Kidney epithelial cell (primary cell): ENCODE measurements around the gene RNF225. TPM values are rescaled to one million over a fixed set of nuclear protein-coding genes. Genes with fewer than 3 reads are reported as not detected.
"Not testable (repeated sequence)": the region's sequence is repeated elsewhere in the genome, so short reads cannot be mapped to it uniquely, and the experiment has no call there.

Experiments
- DNase-seq: peaks from one replicate; pipeline ENCODE4 v3.0.0-alpha.2; 2010; ENCODE audit warnings: low read depth
- H3K27me3 ChIP-seq: 2 replicates; pipeline ENCODE4 v1.6.0; 2011; ENCODE audit warnings: low read length; ENCODE audit not compliant: control insufficient read depth, insufficient read depth
- H3K36me3 ChIP-seq: 2 replicates; pipeline ENCODE4 v1.5.1; 2011; ENCODE audit warnings: low read length; ENCODE audit not compliant: control insufficient read depth, insufficient read depth
- H3K4me3 ChIP-seq: 2 replicates; pipeline ENCODE4 v1.5.1; 2011; ENCODE audit warnings: low read depth, mild to moderate bottlenecking, control low read depth, low read length
- CTCF ChIP-seq: IDR thresholded peaks from 2 replicates; pipeline ENCODE4 v1.5.1; 2011; ENCODE audit warnings: mild to moderate bottlenecking, moderate library complexity, low read length, control low read depth, inconsistent platforms; ENCODE audit not compliant: insufficient read depth, poor library complexity, severe bottlenecking
- total RNA-seq: library from RNA; depleted of rRNA; stranded (reverse); fragments of >200 nt; gene quantifications from 2 replicates; pipeline ENCODE4 v1.2.3, GENCODE V29; 2015

Gene RNF225
- not detected in 2 replicates for total RNA-seq

- no peak for TF ChIP-seq CTCF
- DNase-seq: no peak
- peaks cover 10% of the 10 kb centered on the region for H3K36me3 ChIP-seq
- H3K27me3 ChIP-seq: peaks cover 22% of the 10 kb centered on the region
- peak within 1 kb of the TSS; percentile 2 for H3K4me3 ChIP-seq
Observed at GRCh38 chr19:58395220-58395978, at the start of gene RNF225. TSS of gene RNF225 (plus strand) at chr19:58395656. CDS start at chr19:58396090, 434 bp downstream.

GRCh38 chr19:58346961-58347929 is 48.2 kb upstream of the RNF225 start:
- TF ChIP-seq CTCF: no peak
- Histone ChIP-seq H3K36me3 (no peaks in the 10 kb centered on the region), H3K27me3 (peaks cover 45% of the 10 kb centered on the region), H3K4me3 (peak overlapping the region; percentile 47)
- no peak for DNase-seq

- H3K4me3 ChIP-seq: peak overlapping the region; percentile 47
- H3K36me3 ChIP-seq, DNase-seq: not testable (repeated sequence)
- peaks cover 52% of the 10 kb centered on the region for H3K27me3 ChIP-seq
Observed at GRCh38 chr19:58348080-58348479, 47.4 kb upstream of the RNF225 start.

- DNase-seq: no peak
- Histone ChIP-seq H3K36me3 (no peaks in the 10 kb centered on the region), H3K27me3 (peaks cover 59% of the 10 kb centered on the region), H3K4me3 (no peak overlapping the region)
- no peak for TF ChIP-seq CTCF
Observed at GRCh38 chr19:58349590-58349989, 45.9 kb upstream of the RNF225 start.

GRCh38 chr19:58350001-58350861 is 45.2 kb upstream of the RNF225 start:
- no peaks in the 10 kb centered on the region for H3K36me3 ChIP-seq
- H3K27me3 ChIP-seq: peaks cover 62% of the 10 kb centered on the region
- no peak overlapping the region for H3K4me3 ChIP-seq
- no peak for TF ChIP-seq CTCF
- no peak for DNase-seq
